K562 (cell line): ENCODE results near the gene BRCA1. TPM values are rescaled to one million over a fixed set of nuclear protein-coding genes. Genes with fewer than 3 reads are reported as not detected.
A peak's percentile ranks its signal among the peaks of the same experiment; 100 is the strongest.

Source experiments
- BRF2 ChIP-seq: IDR thresholded peaks from 3 replicates; pipeline ENCODE4 v1.6.1; 2011; ENCODE audit warnings: borderline replicate concordance, mild to moderate bottlenecking; ENCODE audit not compliant: insufficient read length, insufficient read depth
- ETV1 ChIP-seq: fragments of 450-650 bp; conservative IDR thresholded peaks from 2 replicates; pipeline ENCODE4 v1.6.1; 2016; ENCODE audit warnings: missing genetic modification characterization, control low read depth, low read depth, missing compliant biosample characterization
- ETV6 ChIP-seq, 3 experiments: fragments of 150-350 bp in 1 of 3; sonication (generic) in 1 of 3; formaldehyde crosslinking in 1 of 3; IDR thresholded peaks; 2 replicates each; pipeline versions ENCODE4 v1.6.1 to v1.8.0; 2014 to 2022; ENCODE audit warnings: borderline replicate concordance in 2 of 3, low read depth in 2 of 3, antibody characterized with exemption in 1 of 3, low read length in 1 of 3, mild to moderate bottlenecking in 1 of 3, missing genetic modification reagents in 1 of 3
- MCM3 ChIP-seq: fragments of 450-650 bp; IDR thresholded peaks from 2 replicates; pipeline ENCODE4 v1.6.1; 2016
- MEF2A ChIP-seq: IDR thresholded peaks from 2 replicates; pipeline ENCODE4 v1.6.1; 2011; ENCODE audit warnings: low read depth, mild to moderate bottlenecking, low read length, moderate library complexity; ENCODE audit not compliant: control insufficient read depth
- PHF8 ChIP-seq: fragments of 200-600 bp; sonication (generic); IDR thresholded peaks from 2 replicates; pipeline ENCODE4 v1.6.1; 2012; ENCODE audit warnings: mixed run types, mild to moderate bottlenecking, inconsistent platforms, low read length, moderate library complexity, borderline replicate concordance
- PHTF2 ChIP-seq: fragments of 250-450 bp; sonication (Bioruptor Pico); IDR thresholded peaks from 2 replicates; pipeline ENCODE4 v1.5.0; 2021; ENCODE audit warnings: mild to moderate bottlenecking
- PTBP1 ChIP-seq: fragments of 200-400 bp; formaldehyde crosslinking; IDR thresholded peaks from 2 replicates; pipeline ENCODE4 v1.6.1; 2017; ENCODE audit warnings: low read depth, low read length
- SP1 ChIP-seq: sonication (generic); formaldehyde crosslinking; IDR thresholded peaks from 2 replicates; pipeline ENCODE4 v1.8.1; 2022; ENCODE audit warnings: mild to moderate bottlenecking, missing genetic modification reagents
- THRAP3 ChIP-seq: fragments of 450-650 bp; IDR thresholded peaks from 2 replicates; pipeline ENCODE4 v1.6.1; 2016; ENCODE audit warnings: mild to moderate bottlenecking, inconsistent platforms, borderline replicate concordance
- ZBTB8A ChIP-seq: fragments of 450-650 bp; IDR thresholded peaks from 2 replicates; pipeline ENCODE4 v1.6.1; 2018; ENCODE audit warnings: mild to moderate bottlenecking, moderate library complexity; ENCODE audit not compliant: partially characterized antibody
- ZFP36 ChIP-seq: fragments of 150-350 bp; IDR thresholded peaks from 2 replicates; pipeline ENCODE4 v1.6.1; 2018; ENCODE audit warnings: low read length, low read depth; ENCODE audit not compliant: partially characterized antibody
- ZNF121 ChIP-seq: sonication (generic); formaldehyde crosslinking; conservative IDR thresholded peaks from 2 replicates; pipeline ENCODE4 v1.8.0; 2022; ENCODE audit warnings: missing genetic modification reagents
- ZNF217 ChIP-seq: sonication (generic); formaldehyde crosslinking; IDR thresholded peaks from 2 replicates; pipeline ENCODE4 v1.8.0; 2022; ENCODE audit warnings: mild to moderate bottlenecking, missing genetic modification reagents
- ZNF23 ChIP-seq: fragments of 250-450 bp; sonication (Bioruptor Pico); IDR thresholded peaks from 2 replicates; pipeline ENCODE4 v1.4.0; 2020; ENCODE audit warnings: mild to moderate bottlenecking
- ZNF318 ChIP-seq, 2 experiments: fragments of 450-650 bp; IDR thresholded peaks; 2 replicates each; pipeline ENCODE4 v1.6.1; 2016; ENCODE audit warnings: mild to moderate bottlenecking in 2 of 2, borderline replicate concordance in 1 of 2, low read depth in 1 of 2, moderate library complexity in 1 of 2
- polyA plus RNA-seq, 8 experiments: library from polyadenylated mRNA; depleted of rRNA in 4 of 8; stranded (reverse) in 5 of 8; unstranded in 3 of 8; fragments of >200 nt; fragmentation: Nextera tagmentation in 2 of 8; fragmentation: Illumina TruSeq in 1 of 8; extraction: Ambion mirVana in 2 of 8; extraction: Trizol in 1 of 8; gene quantifications; 2 replicates each; pipeline versions ENCODE4 v1.2.1 to v1.2.3, GENCODE V29; 2011 to 2014; ENCODE audit warnings: inconsistent platforms in 1 of 8, missing spikeins in 1 of 8
- total RNA-seq, 7 experiments: library from RNA; depleted of rRNA in 6 of 7; stranded (reverse); fragments of >200 nt in 6 of 7; fragmentation: Illumina TruSeq in 2 of 7; extraction: Trizol in 2 of 7; gene quantifications; 2 replicates each; pipeline versions ENCODE4 v1.2.1 to v1.2.3, GENCODE V29; 2011 to 2021; ENCODE audit warnings: low replicate concordance in 1 of 7

Gene BRCA1
- total and polyA plus RNA-seq, 9 of the 15 experiments (the other 6 are each of a cell fraction or from before 2014, with no cell fraction given): 25.9 to 95.3 (median 62.3) TPM

- TF ChIP-seq ZNF121 (CRISPR knock-in tag): no peak
- no peak for TF ChIP-seq ZBTB8A
- peak; percentile 97 for TF ChIP-seq SP1 (CRISPR knock-in tag)
- no peak for TF ChIP-seq ZNF217
- TF ChIP-seq ZNF318 (IDR thresholded peaks at IDR 0.05; ENCODE audit: borderline replicate concordance in 1 of 2, low read depth in 1 of 2): peak in 1 of 2 experiments; percentile 97; a peak in 2 of 4 replicates
- no peak for TF ChIP-seq BRF2
- no peak for TF ChIP-seq PHTF2 (CRISPR knock-in tag)
- no peak for TF ChIP-seq MCM3
- TF ChIP-seq PTBP1: no peak
- TF ChIP-seq THRAP3: no peak
- no peak for TF ChIP-seq ZNF23
- TF ChIP-seq PHF8: peak; percentile 86
- TF ChIP-seq ETV1: peak; percentile 98
- TF ChIP-seq MEF2A: 0 out of 2 replicates have a peak, but pooled peaks have one; percentile 29
- no peak for TF ChIP-seq ETV6 (IDR thresholded peaks at IDR 0.05; ENCODE audit: borderline replicate concordance in 1 of 2, low read depth in 2 of 2, low read length in 1 of 2)
- no peak for TF ChIP-seq ETV6 (CRISPR knock-in tag; IDR thresholded peaks at IDR 0.05; ENCODE audit: borderline replicate concordance)
- no peak for TF ChIP-seq ZFP36
Measured at GRCh38 chr17:42997984-42998938, 126.9 kb downstream of the BRCA1 start, which contains the start of gene RPL27 (continued).
